ENCODE measurements around the gene FBXL7. TPM values are rescaled to one million over a fixed set of nuclear protein-coding genes. Genes with fewer than 3 reads are reported as not detected.

Gene FBXL7
- total RNA-seq, 1 donor from 2014 or later: 13.3 TPM

- Histone ChIP-seq H3K9me3 (no peaks in the 10 kb centered on the region), H3K27me3 (no peaks in the 10 kb centered on the region), H3K27ac (no peak overlapping the region), H3K4me3 (no peak overlapping the region), H3K36me3 (no peaks in the 10 kb centered on the region), H3K4me1 (no peaks in the 10 kb centered on the region)
- ATAC-seq (no peak), DNase-seq (no peak)
- intact Hi-C loops (cut with DNase I): no loop called here
- TF ChIP-seq, protein P1, sequence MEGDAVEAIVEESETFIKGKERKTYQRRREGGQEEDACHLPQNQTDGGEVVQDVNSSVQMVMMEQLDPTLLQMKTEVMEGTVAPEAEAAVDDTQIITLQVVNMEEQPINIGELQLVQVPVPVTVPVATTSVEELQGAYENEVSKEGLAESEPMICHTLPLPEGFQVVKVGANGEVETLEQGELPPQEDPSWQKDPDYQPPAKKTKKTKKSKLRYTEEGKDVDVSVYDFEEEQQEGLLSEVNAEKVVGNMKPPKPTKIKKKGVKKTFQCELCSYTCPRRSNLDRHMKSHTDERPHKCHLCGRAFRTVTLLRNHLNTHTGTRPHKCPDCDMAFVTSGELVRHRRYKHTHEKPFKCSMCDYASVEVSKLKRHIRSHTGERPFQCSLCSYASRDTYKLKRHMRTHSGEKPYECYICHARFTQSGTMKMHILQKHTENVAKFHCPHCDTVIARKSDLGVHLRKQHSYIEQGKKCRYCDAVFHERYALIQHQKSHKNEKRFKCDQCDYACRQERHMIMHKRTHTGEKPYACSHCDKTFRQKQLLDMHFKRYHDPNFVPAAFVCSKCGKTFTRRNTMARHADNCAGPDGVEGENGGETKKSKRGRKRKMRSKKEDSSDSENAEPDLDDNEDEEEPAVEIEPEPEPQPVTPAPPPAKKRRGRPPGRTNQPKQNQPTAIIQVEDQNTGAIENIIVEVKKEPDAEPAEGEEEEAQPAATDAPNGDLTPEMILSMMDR (IDR thresholded peaks at IDR 0.05): no peak
Observed at GRCh38 chr5:15948190-15948589, 448.2 kb downstream of the FBXL7 start.

- DNase-seq: no peak
- H3K9me3 ChIP-seq: no peaks in the 10 kb centered on the region
- no peak overlapping the region for H3K4me3 ChIP-seq
- H3K36me3 ChIP-seq: no peaks in the 10 kb centered on the region
- intact Hi-C loops (cut with DNase I): no loop called here
- H3K27me3 ChIP-seq: no peaks in the 10 kb centered on the region
- H3K4me1 ChIP-seq: no peaks in the 10 kb centered on the region
- H3K27ac ChIP-seq: no peak overlapping the region
- ATAC-seq: no peak
- TF ChIP-seq, protein P1 (IDR thresholded peaks at IDR 0.05): no peak
Observed at GRCh38 chr5:15951126-15951525, 451.1 kb downstream of the FBXL7 start.

GRCh38 chr5:15951550-15951949 lies 451.6 kb downstream of the FBXL7 start:
- Histone ChIP-seq H3K9me3 (no peaks in the 10 kb centered on the region), H3K36me3 (no peaks in the 10 kb centered on the region), H3K4me1 (no peaks in the 10 kb centered on the region), H3K27ac (no peak overlapping the region), H3K4me3 (no peak overlapping the region), H3K27me3 (no peaks in the 10 kb centered on the region)
- no peak for DNase-seq
- TF ChIP-seq, protein P1 (IDR thresholded peaks at IDR 0.05): no peak
- ATAC-seq: no peak
- intact Hi-C loops (cut with DNase I): no loop called here

- ATAC-seq (no peak), DNase-seq (no peak)
- H3K4me1 ChIP-seq: no peaks in the 10 kb centered on the region
- TF ChIP-seq, protein P1 (IDR thresholded peaks at IDR 0.05): no peak
- H3K4me3 ChIP-seq: no peak overlapping the region
- H3K27ac ChIP-seq: no peak overlapping the region
- no peaks in the 10 kb centered on the region for H3K9me3 ChIP-seq
- H3K36me3 ChIP-seq: no peaks in the 10 kb centered on the region
- no peaks in the 10 kb centered on the region for H3K27me3 ChIP-seq
- intact Hi-C loops (cut with DNase I): no loop called here
Observed at GRCh38 chr5:15956622-15957021, 456.6 kb downstream of the FBXL7 start.

DNA sequence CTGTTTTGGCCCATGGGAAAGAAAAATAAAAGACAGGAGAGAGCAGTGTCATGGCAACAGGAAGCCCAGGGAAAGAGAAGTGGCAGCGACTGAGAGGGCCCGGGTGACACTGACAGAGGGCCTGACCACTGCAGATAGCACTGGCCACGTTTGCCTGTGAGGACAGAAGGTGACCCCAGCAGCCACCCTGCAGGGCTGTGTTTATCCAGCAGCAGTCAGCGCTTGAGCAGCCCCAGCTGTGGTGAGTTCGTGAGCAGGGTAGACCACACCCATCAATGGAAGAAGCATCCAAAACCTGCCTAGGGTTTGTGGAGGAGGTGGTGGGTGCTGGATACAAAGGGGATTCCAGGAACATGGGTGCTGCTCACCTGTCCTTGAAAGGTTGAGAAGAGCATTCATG lies 457.1 kb downstream of the FBXL7 start:
- H3K4me1 ChIP-seq: no peaks in the 10 kb centered on the region
- H3K9me3 ChIP-seq: no peaks in the 10 kb centered on the region
- DNase-seq (no peak), ATAC-seq (no peak)
- TF ChIP-seq, protein P1 (IDR thresholded peaks at IDR 0.05): no peak
- no peak overlapping the region for H3K27ac ChIP-seq
- no peaks in the 10 kb centered on the region for H3K36me3 ChIP-seq
- intact Hi-C loops (cut with DNase I): no loop called here
- H3K27me3 ChIP-seq: no peaks in the 10 kb centered on the region
- H3K4me3 ChIP-seq: no peak overlapping the region
